ENCODE data around the gene PKN1.

Gene PKN1

GRCh38 chr19:14516048-14516534 lies 83.0 kb downstream of the PKN1 start:
- H3K4me1 Mint-ChIP-seq (ENCODE audit: low read depth in 2 of 2), result peaks cover 37% of the 10 kb centered on the region in 2 donors
- ATAC-seq (replicated peaks) (no peak), DNase-seq (no peak)
- peaks cover 79% of the 10 kb centered on the region for H3K36me3 Mint-ChIP-seq (ENCODE audit: insufficient read depth)
- H3K27me3 Mint-ChIP-seq, result no peaks in the 10 kb centered on the region
- peak overlapping the region; percentile 98 for H3K27ac Mint-ChIP-seq
- peak overlapping the region; percentile 96 for H3K4me3 Mint-ChIP-seq
- no peaks in the 10 kb centered on the region for H3K9me3 Mint-ChIP-seq

GRCh38 chr19:14516746-14517438 lies 83.8 kb downstream of the PKN1 start:
- H3K9me3 Mint-ChIP-seq, result no peaks in the 10 kb centered on the region
- DNase-seq, result no peak
- peaks cover 42% of the 10 kb centered on the region in 2 donors for H3K4me1 Mint-ChIP-seq (ENCODE audit: low read depth in 2 of 2)
- ATAC-seq (replicated peaks), result no peak
- peak overlapping the region; percentile 98 for H3K27ac Mint-ChIP-seq
- no peaks in the 10 kb centered on the region for H3K27me3 Mint-ChIP-seq
- H3K4me3 Mint-ChIP-seq, result peak overlapping the region; percentile 96
- H3K36me3 Mint-ChIP-seq (ENCODE audit: insufficient read depth), result peaks cover 77% of the 10 kb centered on the region

- DNase-seq (no peak), ATAC-seq (replicated peaks) (no peak)
- Mint-ChIP-seq H3K4me3 (peak overlapping the region; percentile 96), H3K9me3 (no peaks in the 10 kb centered on the region), H3K4me1 (ENCODE audit: low read depth in 2 of 2) (peaks cover 47% of the 10 kb centered on the region in 2 donors), H3K27me3 (no peaks in the 10 kb centered on the region), H3K36me3 (ENCODE audit: insufficient read depth) (peaks cover 78% of the 10 kb centered on the region), H3K27ac (peak overlapping the region; percentile 98)
Measured at GRCh38 chr19:14517446-14517839, 84.3 kb downstream of the PKN1 start.

GRCh38 chr19:14517840-14518505 lies 84.9 kb downstream of the PKN1 start, which contains the start of gene DNAJB1:
Gene DNAJB1, minus strand, starts transcription at chr19:14518397. Its CDS starts 48 bp downstream, at chr19:14518349.
- Mint-ChIP-seq H3K36me3 (ENCODE audit: insufficient read depth) (peaks cover 78% of the 10 kb centered on the region), H3K4me3 (peak within 1 kb of the TSS; percentile 96), H3K9me3 (no peaks in the 10 kb centered on the region), H3K4me1 (ENCODE audit: low read depth in 2 of 2) (peaks cover 53% of the 10 kb centered on the region in 2 donors), H3K27me3 (no peaks in the 10 kb centered on the region), H3K27ac (peak within 1 kb of the TSS; percentile 98)
- ATAC-seq (replicated peaks) (peak; percentile 49), DNase-seq (peak in 2 of 3 experiments; percentile 51 to 56)

- Mint-ChIP-seq H3K9me3 (no peaks in the 10 kb centered on the region), H3K4me1 (ENCODE audit: low read depth in 2 of 2) (peaks cover 59 to 60% of the 10 kb centered on the region in 2 donors), H3K27me3 (no peaks in the 10 kb centered on the region), H3K27ac (peak overlapping the region; percentile 98), H3K4me3 (peak overlapping the region; percentile 69 to 96), H3K36me3 (ENCODE audit: insufficient read depth) (peaks cover 68% of the 10 kb centered on the region)
- DNase-seq (no peak), ATAC-seq (replicated peaks) (no peak)
Measured at GRCh38 chr19:14519245-14519859, 86.2 kb downstream of the PKN1 start.

GRCh38 chr19:14519860-14520407 lies 86.8 kb downstream of the PKN1 start:
- H3K4me3 Mint-ChIP-seq, result peak overlapping the region; percentile 69 to 96
- no peak for DNase-seq
- H3K27me3 Mint-ChIP-seq, result no peaks in the 10 kb centered on the region
- H3K27ac Mint-ChIP-seq, result peak overlapping the region; percentile 98
- no peaks in the 10 kb centered on the region for H3K9me3 Mint-ChIP-seq
- H3K36me3 Mint-ChIP-seq (ENCODE audit: insufficient read depth), result peaks cover 62% of the 10 kb centered on the region
- ATAC-seq (replicated peaks), result no peak
- peaks cover 54 to 55% of the 10 kb centered on the region in 2 donors for H3K4me1 Mint-ChIP-seq (ENCODE audit: low read depth in 2 of 2)

GRCh38 chr19:14520543-14520942 lies 87.4 kb downstream of the PKN1 start:
- Mint-ChIP-seq H3K36me3 (ENCODE audit: insufficient read depth) (peaks cover 56% of the 10 kb centered on the region), H3K27ac (peak overlapping the region; percentile 98), H3K4me1 (ENCODE audit: low read depth in 2 of 2) (peaks cover 48 to 50% of the 10 kb centered on the region in 2 donors), H3K27me3 (no peaks in the 10 kb centered on the region), H3K9me3 (no peaks in the 10 kb centered on the region), H3K4me3 (no peak overlapping the region)
- ATAC-seq (replicated peaks), result no peak
- no peak for DNase-seq
